GM20431 (cell line): Measurements from ENCODE around the gene KL.

ENCODE experiments used
- in situ Hi-C: fragments of 300-500 bp; cut with MseI, MboI; formaldehyde crosslinking; loops from one replicate; pipeline ENCODE4 v1.15.0; 2020; ENCODE audit warnings: low sequenced_read_pairs; ENCODE audit not compliant: unreplicated experiment

Gene KL

DNA sequence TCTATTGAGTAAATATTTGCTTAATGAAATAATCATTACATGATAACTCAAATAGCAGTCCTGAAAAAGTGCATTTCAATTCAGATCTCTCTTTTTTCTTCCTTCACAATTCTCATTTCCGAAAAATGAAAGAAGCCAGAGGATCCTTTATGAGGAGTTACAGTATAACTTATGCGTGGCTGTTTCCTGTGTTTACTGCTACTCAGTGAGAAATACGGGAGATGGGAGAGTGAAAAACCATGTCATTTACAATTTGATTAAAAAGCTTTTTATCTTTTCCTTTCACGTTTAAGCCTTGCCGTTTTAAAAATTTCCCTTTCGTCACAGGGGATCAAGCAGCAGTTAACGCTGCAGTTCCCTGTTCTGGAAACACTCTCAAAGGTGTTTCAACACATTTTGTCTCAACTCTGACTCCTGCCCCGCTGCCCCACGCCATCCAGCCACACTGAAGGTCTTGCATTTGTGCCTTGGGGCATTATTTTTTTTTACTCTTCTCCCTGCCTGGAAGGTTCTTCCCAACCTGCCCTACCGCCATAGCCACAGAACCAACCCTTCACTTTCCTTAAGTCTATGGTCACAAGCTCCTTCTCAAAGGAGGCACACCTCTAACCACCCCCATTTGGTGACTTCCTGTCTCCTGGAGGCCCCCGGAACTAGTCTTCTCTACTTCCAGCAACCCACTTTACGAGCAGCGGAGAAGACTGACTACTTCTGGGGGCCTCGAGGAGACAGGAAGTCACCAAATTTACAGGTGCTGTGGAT, 17.0 kb downstream of the KL start:
- in situ Hi-C loops, result no loop called here

DNA sequence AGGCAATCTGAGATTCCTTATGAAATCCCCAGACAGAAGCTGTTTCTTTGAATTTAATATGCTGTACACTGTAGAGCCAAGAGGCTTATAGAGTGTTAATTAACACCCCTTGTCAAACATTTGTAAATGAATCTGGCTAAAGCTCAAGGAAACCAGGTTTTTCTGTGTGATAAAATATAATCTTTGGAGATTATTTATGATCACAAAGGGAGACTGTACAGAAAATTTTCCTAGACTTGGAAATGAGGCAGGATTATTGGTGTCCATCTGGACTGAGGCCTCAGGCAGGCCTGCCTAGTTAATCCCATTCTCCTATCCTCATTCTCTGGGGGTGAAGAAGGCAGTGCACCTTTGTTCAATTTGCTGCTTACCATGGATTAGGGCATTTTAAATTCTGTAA, 17.8 kb downstream of the KL start:
- in situ Hi-C loops, result no loop called here

DNA sequence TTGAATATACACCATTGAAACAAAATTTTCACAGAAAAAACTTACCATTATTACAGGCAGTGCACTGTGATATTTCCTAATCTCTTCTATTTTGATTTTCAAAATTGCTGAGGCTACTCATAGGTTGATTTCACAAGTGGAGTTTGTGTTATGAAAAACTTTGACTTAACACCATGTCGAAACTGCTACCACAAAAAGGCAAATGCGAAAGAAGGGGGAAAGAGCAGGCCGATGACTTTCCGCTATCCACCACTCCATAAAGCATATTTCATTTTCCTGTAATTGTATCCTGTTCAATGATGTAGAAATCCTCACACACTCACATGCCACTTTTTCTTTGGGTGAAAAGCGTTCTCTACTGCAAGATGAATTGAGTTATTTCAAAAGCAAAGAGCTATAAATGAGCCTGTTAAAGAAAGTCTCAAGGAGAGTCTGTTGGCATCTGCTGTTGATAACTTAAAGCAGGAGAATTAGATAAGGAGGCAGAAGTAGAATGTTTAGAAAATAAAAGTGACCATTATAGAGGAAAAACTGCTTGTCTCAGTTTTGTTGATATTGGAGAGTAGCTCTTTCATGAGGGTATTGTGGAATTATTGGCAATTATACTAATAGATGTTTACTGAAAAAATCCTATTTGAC, 18.8 kb downstream of the KL start:
- in situ Hi-C loops, result no loop called here

DNA sequence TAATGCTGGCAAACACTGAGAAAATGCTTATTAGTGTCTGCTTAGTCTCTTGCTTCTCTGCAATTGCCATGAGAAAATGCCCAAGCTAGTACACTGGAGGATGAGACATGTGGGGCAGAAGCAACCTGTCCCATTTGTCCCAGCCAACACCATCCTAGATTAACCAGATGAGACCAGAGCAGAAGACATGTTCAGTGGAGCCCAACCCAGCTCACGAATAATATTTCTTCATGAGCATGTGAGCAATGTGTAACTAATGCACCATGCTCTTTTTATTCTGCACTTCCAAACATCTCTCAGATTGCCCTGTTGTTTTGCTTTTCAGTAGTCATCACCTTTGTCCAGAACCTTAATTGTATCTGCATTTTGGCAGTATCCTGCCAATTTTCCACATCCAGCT, 21.4 kb downstream of the KL start:
- in situ Hi-C loops, result no loop called here

DNA sequence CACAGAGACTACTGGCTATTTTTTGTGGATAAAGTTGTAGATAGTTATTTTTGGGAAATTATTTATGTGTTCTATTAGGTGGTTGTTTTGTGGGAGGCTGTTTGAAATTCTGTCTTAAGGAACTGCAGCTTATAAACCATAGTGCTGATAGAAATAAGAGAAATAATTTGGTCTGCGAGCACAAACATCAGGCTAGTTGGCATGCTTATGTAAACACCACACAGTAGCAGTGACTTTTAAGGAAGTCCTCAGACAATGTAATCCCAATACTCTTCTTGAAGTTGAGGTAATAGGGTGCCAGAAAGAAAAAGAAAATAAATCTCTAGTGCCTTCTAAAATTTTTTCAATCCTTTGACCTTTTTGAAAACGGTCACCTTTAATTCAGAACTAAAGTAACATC, 23.9 kb downstream of the KL start:
- in situ Hi-C loops, result no loop called here

DNA sequence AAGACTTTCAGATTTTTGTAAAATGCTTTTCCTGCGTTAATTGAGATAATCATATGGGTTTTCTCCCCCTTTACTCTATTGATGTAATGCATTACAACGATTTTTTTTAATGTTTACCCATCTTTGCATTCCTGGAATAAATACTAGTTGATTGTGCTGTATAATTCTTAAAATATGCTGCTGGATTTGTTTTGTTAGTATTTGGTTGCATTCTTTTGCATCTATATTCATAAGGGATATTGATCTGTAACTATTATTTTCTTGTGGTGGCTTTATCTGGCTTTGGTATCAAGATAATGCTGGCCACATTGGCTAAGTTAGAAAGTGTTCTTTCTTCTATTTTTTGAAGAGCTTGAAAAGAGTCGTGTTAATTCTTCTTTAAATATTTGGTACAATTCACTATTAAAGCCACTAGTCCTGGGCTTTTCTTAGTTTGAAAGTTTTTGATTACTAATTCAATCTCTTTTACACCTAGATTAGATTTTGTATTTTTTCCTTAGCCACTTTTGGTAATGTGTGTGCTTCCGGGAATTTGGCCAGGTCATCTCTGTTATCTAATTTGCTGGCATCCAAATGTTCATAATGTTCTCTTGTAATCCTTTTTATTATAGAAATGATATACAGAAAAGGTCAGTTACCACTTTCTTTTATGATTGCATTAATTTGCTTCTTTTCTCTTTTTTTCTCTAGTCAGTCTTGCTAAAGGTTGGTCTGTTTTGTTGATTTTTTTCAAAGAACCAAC, 29.8 kb downstream of the KL start:
- in situ Hi-C loops, result no loop called here

DNA sequence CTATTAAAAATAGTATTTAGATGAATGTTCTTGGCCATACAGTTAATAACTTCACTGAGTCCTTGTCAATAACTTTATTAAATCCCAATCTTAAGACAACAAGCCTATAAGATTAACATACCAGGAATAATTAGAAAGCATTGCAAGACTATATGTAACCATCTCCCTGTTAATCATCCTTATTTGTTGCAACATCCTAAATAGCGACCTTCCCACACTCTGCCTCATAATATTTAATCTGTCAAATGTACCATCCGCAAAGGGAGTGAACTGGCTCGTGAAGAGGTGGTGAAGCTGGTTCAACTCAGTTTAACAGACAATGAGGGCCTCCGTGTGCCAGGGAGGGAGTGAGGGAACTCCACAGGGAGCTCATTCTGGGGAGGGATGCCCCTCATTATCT, 33.9 kb downstream of the KL start:
- in situ Hi-C loops, result no loop called here

DNA sequence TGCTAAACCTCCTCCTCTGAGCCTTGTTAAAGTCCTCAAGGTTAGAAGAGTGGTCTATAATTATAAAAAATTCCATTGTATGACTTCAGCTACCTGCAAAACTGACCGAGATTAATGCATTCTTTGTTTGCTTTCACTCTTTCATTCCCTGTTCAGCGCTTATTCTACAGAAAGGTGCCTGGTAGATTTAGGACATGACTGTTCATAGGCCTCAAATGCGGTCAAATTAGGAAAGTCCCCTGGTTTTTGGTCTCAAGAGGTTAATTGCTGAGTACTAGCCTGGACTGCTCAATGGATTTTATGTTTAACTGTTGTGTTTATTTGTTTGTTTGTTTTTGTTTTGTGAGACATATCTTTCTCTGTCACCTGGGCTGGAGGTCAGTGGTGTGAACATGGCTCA, 35.4 kb downstream of the KL start:
- in situ Hi-C loops, result no loop called here

DNA sequence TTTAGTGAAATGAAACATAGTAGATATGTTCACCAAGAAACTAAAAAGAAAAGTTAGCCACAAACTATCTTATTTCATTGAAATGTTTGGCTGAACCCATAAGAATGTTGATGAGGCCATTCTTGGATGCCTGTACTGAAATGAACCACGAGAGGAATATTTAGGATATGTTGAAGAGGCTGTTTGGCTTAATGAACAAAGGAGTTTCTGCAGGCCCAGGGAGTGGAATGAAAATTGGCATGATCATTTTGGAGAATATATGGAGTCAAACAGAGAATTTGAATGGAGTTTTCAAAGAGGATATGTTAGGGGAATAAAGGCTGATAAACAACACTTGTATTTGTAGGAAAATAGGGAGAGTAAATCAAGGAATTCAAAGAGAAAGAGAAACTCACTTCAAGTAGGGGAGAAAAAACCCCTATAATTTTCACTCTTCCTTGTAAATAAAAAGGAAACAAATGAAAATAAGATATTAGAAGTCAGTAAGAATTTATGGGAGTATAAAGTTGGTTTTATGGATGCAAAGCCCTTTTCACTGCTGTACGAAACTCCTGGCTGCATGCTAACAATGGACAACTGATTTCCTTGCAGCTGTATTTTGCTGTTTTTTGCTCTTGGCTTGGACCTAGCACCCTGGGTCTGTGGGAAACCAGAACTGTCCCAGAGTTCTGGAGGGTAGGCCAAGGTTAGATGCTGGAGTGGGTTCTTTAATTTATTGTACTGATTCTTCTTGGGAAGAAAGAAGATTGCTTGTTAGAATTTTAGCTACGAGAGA, 36.5 kb downstream of the KL start:
- in situ Hi-C loops, result no loop called here

DNA sequence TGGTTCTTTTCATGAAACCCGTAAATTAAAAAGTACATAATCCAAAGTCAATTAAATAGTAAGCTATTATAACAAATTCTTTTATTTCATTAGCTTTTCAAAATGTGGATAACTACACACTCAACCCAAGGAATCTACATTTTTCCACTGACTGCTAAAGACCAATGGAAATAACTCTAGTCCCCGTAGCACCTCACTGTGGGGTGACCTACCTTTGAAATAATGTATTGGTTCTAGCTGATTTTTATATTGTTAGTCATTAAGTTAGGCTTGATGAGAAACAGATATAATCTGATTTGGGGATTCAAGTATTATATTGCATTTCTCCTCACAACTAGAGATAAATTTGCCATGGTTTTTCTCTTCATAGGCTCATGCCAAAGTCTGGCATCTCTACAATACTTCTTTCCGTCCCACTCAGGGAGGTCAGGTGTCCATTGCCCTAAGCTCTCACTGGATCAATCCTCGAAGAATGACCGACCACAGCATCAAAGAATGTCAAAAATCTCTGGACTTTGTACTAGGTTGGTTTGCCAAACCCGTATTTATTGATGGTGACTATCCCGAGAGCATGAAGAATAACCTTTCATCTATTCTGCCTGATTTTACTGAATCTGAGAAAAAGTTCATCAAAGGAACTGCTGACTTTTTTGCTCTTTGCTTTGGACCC, 37.3 kb downstream of the KL start:
- in situ Hi-C loops, result no loop called here

DNA sequence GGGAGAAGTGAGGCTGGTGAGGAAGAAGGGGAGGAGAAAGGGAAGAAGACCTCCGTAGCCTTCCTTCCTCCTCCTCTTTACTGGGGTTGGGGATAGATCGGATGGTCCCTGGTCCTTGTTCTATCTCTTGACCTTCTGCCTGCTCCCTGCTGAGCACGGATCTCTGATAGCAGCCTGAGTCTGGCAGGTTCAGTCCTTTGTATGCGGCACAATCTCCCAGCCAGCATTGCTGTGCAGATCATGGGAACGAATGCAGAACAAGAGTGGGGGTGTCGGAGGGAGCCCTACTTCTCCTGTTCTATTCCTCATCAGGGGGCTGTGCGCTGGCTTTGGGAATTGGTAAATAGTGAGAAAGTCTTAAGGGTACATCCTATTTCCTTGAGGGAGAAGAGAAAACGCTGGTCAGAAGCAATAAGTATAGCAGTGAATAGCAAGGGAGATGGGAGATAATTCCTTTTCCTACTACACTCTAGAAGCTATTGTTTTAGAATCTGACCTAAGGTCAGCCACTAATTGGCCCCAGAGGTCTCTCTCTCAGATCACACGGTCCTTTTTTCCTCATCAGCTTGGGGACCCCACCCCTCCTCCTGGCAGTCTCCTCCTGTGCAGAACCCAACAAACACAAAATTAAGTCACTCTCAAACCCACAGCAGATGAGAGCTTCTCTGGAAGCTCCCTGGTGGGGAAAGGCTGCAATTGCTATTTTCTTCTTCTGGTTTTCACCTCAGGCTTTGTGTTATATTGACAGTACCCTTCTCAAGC, 41.0 kb downstream of the KL start:
- in situ Hi-C loops, result no loop called here

DNA sequence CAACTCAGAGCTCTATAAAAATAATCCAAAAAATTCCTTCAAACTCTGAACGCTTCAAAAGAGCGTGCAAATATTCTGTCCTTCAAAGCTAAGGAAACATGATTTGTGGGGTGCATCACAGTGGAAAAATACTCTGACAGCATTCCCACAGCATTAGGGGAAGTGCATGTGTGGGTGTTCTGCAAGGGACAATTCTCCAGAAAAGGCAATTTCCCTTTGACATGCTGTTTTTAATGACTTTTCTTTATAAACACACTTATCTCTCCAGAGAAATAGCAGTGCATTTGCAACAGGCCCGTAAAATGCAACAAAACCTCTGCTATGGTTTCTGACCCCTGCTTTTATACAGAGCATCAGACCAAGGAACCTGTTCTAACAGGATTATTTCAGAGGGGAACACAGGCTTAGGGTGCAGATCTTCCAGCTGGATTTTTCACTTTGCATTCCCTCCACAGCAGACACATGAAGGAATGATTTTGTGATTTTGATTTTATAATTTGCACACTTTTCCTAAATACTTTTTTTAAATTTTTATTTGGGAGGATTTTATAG, 42.6 kb downstream of the KL start:
- in situ Hi-C loops, result no loop called here

DNA sequence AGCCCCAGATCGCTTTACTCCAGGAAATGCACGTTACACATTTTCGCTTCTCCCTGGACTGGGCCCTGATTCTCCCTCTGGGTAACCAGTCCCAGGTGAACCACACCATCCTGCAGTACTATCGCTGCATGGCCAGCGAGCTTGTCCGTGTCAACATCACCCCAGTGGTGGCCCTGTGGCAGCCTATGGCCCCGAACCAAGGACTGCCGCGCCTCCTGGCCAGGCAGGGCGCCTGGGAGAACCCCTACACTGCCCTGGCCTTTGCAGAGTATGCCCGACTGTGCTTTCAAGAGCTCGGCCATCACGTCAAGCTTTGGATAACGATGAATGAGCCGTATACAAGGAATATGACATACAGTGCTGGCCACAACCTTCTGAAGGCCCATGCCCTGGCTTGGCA, 44.6 kb downstream of the KL start:
- in situ Hi-C loops, result no loop called here

DNA sequence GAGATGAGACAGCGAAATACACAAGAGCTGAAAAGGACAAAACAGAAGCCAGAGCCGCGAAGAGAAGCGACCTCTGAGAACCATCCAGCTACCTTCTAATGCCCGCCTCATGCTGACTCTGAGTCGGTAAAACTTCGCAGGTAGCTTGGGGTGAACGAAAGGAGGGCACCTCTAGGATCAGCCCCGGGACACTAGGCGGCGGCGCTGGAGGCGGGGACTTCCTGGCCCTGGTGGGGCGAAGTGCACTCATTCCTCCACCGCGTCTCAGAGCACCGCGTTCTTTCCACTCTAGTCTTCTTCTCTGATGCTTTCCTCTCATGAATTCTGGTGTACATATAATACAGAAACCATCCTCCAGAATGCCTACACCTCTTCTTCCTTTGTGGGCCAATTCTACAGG, 50.1 kb downstream of the KL start:
- in situ Hi-C loops, result no loop called here

DNA sequence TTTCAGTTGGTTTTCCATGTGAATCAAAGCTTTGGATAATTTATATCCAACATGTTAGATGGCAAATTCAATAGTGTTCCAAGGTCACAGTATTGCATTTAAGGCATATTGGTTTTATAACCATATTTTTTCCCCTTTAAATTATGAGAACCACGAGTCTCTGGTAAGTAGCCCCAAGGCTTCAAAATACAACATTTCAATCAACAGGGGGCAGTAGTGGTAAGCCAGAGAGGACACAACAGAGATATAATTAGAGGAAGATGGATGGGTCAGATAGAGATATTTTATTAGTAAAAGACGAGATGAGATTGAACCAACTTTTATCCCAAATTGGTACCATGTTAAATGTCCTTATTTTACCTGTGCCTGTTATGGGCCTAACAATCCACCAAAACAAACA, 53.1 kb downstream of the KL start:
- in situ Hi-C loops, result no loop called here

DNA sequence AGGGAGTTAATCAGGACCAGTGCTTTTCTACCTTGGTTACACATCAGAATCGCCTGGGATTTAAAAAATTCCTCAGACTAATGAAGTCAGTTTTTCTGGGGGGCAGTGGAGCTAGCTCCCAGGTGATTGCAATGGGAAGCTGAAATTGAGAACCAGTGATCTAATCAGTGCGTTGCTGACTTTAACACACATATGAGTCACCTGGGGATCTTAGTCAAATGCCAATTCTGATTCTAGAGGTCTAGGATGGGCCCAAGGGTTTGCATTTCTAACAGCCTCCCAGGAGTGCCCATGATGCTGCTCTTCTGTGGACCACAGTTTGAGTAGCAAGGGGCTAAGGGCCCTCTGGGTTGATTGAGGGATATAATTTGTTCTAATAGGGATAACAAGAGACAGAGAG, 54.5 kb downstream of the KL start:
- in situ Hi-C loops, result no loop called here

DNA sequence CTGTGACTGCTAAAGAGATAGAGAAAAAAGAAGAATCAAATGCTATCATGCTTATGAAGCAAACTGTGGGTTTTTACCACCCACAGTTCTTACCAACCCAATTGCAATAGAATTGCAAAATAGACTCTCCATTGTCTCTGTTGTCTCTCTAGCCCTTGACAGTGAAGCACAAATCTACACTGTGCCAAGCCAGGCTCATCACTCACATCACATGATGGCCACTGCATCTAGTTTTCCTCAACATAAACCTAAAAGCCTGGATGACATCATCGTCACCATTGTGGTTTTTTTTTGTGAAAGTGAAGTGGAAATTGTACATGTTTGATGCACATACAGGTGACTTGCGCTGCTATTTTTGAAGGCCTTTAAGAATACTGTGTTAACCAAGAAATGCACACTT, 56.1 kb downstream of the KL start:
- in situ Hi-C loops, result no loop called here

DNA sequence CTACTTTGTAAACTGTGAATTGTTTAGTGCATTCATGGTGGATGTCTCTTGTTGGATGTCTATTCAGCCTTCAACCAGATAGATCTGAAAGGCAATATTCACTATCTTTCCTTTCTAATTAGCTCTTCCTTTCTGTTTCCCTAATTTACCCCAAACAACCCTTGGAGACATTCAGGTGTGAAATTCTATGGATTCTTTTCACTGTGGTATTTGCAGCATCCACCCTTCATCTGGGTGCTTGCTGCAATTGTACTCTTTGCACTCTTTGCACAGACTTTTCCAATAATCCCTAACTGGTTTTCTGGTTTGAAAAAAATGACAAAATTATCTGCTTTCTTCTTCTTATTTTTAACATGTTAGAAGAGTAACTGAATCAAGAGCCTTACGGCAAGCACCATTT, 56.5 kb downstream of the KL start:
- in situ Hi-C loops, result no loop called here

DNA sequence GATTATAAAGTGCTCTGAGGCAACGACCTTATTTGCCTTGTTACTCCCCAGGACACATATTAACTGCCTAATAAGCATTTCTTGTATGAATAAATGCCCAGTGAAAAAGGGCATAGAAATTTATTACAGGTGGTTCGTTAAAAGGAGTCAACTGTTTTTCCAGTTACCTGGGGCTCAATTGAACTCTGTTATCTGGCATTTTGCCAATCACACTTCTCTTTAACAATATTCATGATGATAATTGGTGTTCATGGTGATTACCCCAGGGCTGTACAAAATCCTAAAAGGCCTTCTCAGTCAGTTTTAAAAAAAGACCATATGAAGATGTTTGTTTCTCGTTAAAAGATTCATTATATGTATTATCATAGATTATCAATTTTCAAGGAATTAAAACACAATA, 57.1 kb downstream of the KL start:
- in situ Hi-C loops, result no loop called here
